ENCODE measurements around the gene NCKAP5. TPM values are rescaled to one million over a fixed set of nuclear protein-coding genes. Genes with fewer than 3 reads are reported as not detected.

NCKAP5 gene
- polyA plus RNA-seq, 1 experiment, result 2.1 TPM

DNA sequence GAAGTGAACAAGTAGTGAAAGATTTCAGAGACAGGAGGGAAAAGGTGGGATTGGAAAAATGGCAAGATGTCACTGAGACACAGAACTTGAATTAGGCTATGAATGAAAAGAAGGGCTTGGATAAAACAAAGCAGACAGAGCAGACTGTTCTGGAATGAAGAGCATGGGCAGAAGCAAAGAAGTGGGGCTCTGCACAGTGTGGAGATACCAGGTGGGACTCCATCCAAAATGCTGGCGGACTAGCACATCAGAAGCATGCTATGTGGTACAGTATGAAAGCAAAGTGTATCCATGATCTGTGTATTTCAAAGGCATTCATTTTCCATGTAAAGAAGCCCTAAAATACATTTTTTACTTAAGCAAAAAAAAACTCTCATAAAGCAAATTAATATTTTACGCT lies 487.4 kb downstream of the NCKAP5 start:
- CTCF ChIA-PET, result no interaction called here
- DNase-seq (ENCODE audit: low read depth), result no peak
- TF ChIP-seq CTCF (IDR thresholded peaks at IDR 0.05; ENCODE audit: insufficient read depth, low read depth, low read length), result no peak
- H3K4me3 ChIP-seq (ENCODE audit: low read depth, low read length), result no peak overlapping the region
- POLR2A ChIA-PET, result no interaction called here
- no peaks in the 10 kb centered on the region for H3K27me3 ChIP-seq (ENCODE audit: control insufficient read depth, insufficient read depth, low read length)
- no peaks in the 10 kb centered on the region for H3K36me3 ChIP-seq (ENCODE audit: control insufficient read depth, insufficient read depth, low read length)

DNA sequence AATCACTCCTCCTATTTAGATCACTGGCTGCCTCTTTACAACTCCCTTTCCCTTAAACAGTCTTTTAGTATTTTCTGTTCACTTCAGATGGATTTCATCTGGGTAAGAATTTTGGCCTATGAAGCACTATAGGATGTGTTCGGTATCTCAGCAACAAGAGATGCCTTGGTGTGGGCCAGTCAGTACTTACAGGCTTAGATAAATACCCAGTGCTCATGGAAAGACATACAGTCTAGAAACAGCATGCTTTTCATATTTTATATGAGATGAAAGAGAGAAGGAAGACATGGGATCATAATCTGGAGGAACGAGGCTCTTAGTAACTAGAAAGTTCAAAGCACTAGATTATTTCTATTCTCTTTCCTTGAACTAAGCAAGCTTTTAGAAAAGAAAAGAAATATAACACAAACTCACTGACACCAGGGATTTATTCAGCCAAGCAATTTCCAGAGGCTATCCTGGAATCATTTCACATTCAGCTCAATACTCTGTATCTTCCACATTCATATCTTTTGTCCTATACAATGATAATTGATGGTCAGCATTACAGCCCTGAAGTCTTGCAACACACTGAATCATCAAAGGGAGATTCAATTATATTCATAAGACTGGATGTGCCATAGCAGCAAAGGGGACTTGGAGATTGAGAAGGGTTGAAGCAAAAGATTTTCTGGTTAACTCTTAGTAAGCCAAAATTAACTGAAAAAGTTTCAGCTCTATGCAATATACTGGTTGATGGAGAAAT lies 489.4 kb downstream of the NCKAP5 start:
- ChIA-PET POLR2A (no interaction called here), CTCF (no interaction called here)
- no peaks in the 10 kb centered on the region for H3K27me3 ChIP-seq (ENCODE audit: control insufficient read depth, insufficient read depth, low read length)
- H3K4me3 ChIP-seq (ENCODE audit: low read depth, low read length), result no peak overlapping the region
- no peak for DNase-seq (ENCODE audit: low read depth)
- no peak for TF ChIP-seq CTCF (IDR thresholded peaks at IDR 0.05; ENCODE audit: insufficient read depth, low read depth, low read length)
- no peaks in the 10 kb centered on the region for H3K36me3 ChIP-seq (ENCODE audit: control insufficient read depth, insufficient read depth, low read length)

GRCh38 chr2:133077269-133077822 lies 490.9 kb downstream of the NCKAP5 start:
- ChIA-PET POLR2A (no interaction called here), CTCF (interaction anchor here (0.6 to 1.0 kb wide), 3 partner anchors 10 to 1386 kb away, joined by 3 read pairs; no protein-coding TSS in a partner anchor)
- no peak overlapping the region for H3K4me3 ChIP-seq (ENCODE audit: low read depth, low read length)
- H3K27me3 ChIP-seq (ENCODE audit: control insufficient read depth, insufficient read depth, low read length), result no peaks in the 10 kb centered on the region
- DNase-seq (ENCODE audit: low read depth), result peak; percentile 19
- no peak for TF ChIP-seq CTCF (IDR thresholded peaks at IDR 0.05; ENCODE audit: insufficient read depth, low read depth, low read length)
- H3K36me3 ChIP-seq (ENCODE audit: control insufficient read depth, insufficient read depth, low read length), result no peaks in the 10 kb centered on the region

- no peak for TF ChIP-seq CTCF (IDR thresholded peaks at IDR 0.05; ENCODE audit: insufficient read depth, low read depth, low read length)
- CTCF ChIA-PET, result interaction anchor here (0.6 kb wide), 1 partner anchor 200 kb away, joined by 3 read pairs; no protein-coding TSS in a partner anchor
- no peak overlapping the region for H3K4me3 ChIP-seq (ENCODE audit: low read depth, low read length)
- H3K36me3 ChIP-seq (ENCODE audit: control insufficient read depth, insufficient read depth, low read length), result no peaks in the 10 kb centered on the region
- POLR2A ChIA-PET, result no interaction called here
- no peak for DNase-seq (ENCODE audit: low read depth)
- no peaks in the 10 kb centered on the region for H3K27me3 ChIP-seq (ENCODE audit: control insufficient read depth, insufficient read depth, low read length)
These were observed 495.2 kb downstream of the NCKAP5 start for GRCh38 chr2:133072837-133073694.

GRCh38 chr2:133063775-133064174 lies 504.5 kb downstream of the NCKAP5 start:
- H3K36me3 ChIP-seq (ENCODE audit: control insufficient read depth, insufficient read depth, low read length), result no peaks in the 10 kb centered on the region
- CTCF ChIA-PET, result interaction anchor here (0.6 kb wide), 1 partner anchor 175 kb away, joined by 3 read pairs; no protein-coding TSS in a partner anchor

More at GRCh38 chr2:133063775-133064174, 504.5 kb downstream of the NCKAP5 start:
- no peak overlapping the region for H3K4me3 ChIP-seq (ENCODE audit: low read depth, low read length)
- POLR2A ChIA-PET, result no interaction called here
- TF ChIP-seq CTCF (IDR thresholded peaks at IDR 0.05; ENCODE audit: insufficient read depth, low read depth, low read length), result no peak
- H3K27me3 ChIP-seq (ENCODE audit: control insufficient read depth, insufficient read depth, low read length), result no peaks in the 10 kb centered on the region
- no peak for DNase-seq (ENCODE audit: low read depth)
